Natural killer cell (primary cell): Measurements from ENCODE around the gene CYP3A7. TPM values are rescaled to one million over a fixed set of nuclear protein-coding genes. Genes with fewer than 3 reads are reported as not detected.

Experiments
- ATAC-seq, 3 donors: fragments of 150-1000 bp in 2 of 3; fragments of 200-7000 bp in 1 of 3; cut with Tn5 transposase; 1 replicate in 1 of 3; 2 replicates in 2 of 3; pipeline ENCODE4 v1.10.0; 2021; ENCODE audit warnings: mild to moderate bottlenecking in 2 of 3, moderate library complexity in 2 of 3
- DNase-seq, 2 donors: peaks; one replicate each; pipeline versions ENCODE4 v3.0.0 to v3.0.0-alpha.2; 2013 to 2021; ENCODE audit warnings: mixed read lengths in 1 of 2
- H3K27ac ChIP-seq: one replicate; pipeline ENCODE4 v1.5.1; 2013; ENCODE audit warnings: mild to moderate bottlenecking, low read length
- H3K27me3 ChIP-seq: one replicate; pipeline ENCODE4 v1.6.1; 2013; ENCODE audit warnings: low read length; ENCODE audit not compliant: control insufficient read depth, insufficient read depth
- H3K36me3 ChIP-seq: one replicate; pipeline ENCODE4 v1.6.1; 2013; ENCODE audit warnings: low read length; ENCODE audit not compliant: control insufficient read depth, insufficient read depth
- H3K4me1 ChIP-seq: one replicate; pipeline ENCODE4 v1.6.1; 2013; ENCODE audit warnings: low read length; ENCODE audit not compliant: control insufficient read depth, insufficient read depth
- H3K4me3 ChIP-seq: one replicate; pipeline ENCODE4 v1.5.1; 2013; ENCODE audit warnings: low read length
- H3K9me3 ChIP-seq: one replicate; pipeline ENCODE4 v1.6.1; 2013; ENCODE audit warnings: low read length; ENCODE audit not compliant: control insufficient read depth, insufficient read depth
- H3K27ac Mint-ChIP-seq, 2 donors: one replicate each; pipeline ENCODE4 v1.8.0; 2022; ENCODE audit warnings: mild to moderate bottlenecking in 2 of 2, mixed read lengths in 2 of 2, moderate library complexity in 1 of 2
- H3K27me3 Mint-ChIP-seq, 2 donors: one replicate each; pipeline ENCODE4 v1.8.0; 2022; ENCODE audit warnings: low read depth in 2 of 2, mixed read lengths in 2 of 2
- H3K36me3 Mint-ChIP-seq: one replicate; pipeline ENCODE4 v1.8.0; 2022; ENCODE audit warnings: mixed read lengths
- H3K4me1 Mint-ChIP-seq, 2 donors: one replicate each; pipeline ENCODE4 v1.8.0; 2022; ENCODE audit warnings: mixed read lengths in 2 of 2
- H3K4me3 Mint-ChIP-seq: one replicate; pipeline ENCODE4 v1.8.0; 2022; ENCODE audit warnings: mild to moderate bottlenecking, moderate library complexity, mixed read lengths
- H3K9me3 Mint-ChIP-seq, 2 donors: one replicate each; pipeline ENCODE4 v1.8.0; 2022; ENCODE audit warnings: mixed read lengths in 2 of 2
- WGBS: methylation state at CpG from one replicate; pipeline ENCODE4 v1.1.7; 2013; ENCODE audit warnings: missing lambda C conversion rate; ENCODE audit not compliant: insufficient coverage; 5-methylcytosine and 5-hydroxymethylcytosine counted together
- intact Hi-C: fragments of 100-400 bp; cut with micrococcal nuclease; formaldehyde crosslinking; loops from one replicate; pipeline ENCODE4 v1.14.2; 2022
- total RNA-seq, 4 donors: library from RNA; stranded (reverse); fragments of 120-200 nt in 1 of 4; gene quantifications; one replicate each; pipeline versions ENCODE4 v1.2.3 to v1.2.4, GENCODE V29; 2013 to 2022
- TF ChIP-seq, protein P1 (sequence below): fragments of 200-600 bp; IDR thresholded peaks from one replicate; pipeline ENCODE4 v1.8.0; 2022; ENCODE audit warnings: antibody characterized with exemption

CYP3A7 gene
- total RNA-seq, 3 donors from 2014 or later (not counting 1 experiment from before 2014, with no cell fraction given), result not detected

DNA sequence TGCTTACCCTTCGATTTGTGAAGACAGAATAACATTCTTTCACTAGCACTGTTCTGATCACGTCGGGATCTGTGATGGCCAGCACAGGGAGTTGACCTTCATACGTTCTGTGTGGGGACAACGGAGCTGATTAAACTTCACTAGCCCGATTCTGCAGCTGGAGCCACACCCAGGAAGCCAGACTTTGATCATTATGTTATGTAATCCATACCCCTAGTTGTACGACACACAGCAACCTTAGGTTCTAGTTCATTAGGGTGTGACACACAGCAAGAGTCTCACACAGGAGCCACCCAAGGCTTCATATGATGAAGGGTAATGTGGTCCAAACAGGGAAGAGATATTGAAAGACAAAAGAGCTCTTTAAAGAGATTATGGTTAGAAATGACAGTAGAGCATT lies 62.4 kb downstream of the CYP3A7 start:
- no peaks in the 10 kb centered on the region for H3K9me3 ChIP-seq
- Mint-ChIP-seq H3K9me3 (no peaks in the 10 kb centered on the region), H3K27ac (no peak overlapping the region), H3K36me3 (no peaks in the 10 kb centered on the region), H3K4me1 (peaks cover 0 to 6% of the 10 kb centered on the region in 2 donors), H3K4me3 (no peak overlapping the region), H3K27me3 (no peaks in the 10 kb centered on the region)
- intact Hi-C loops, result no loop called here
- H3K4me1 ChIP-seq, result no peaks in the 10 kb centered on the region
- TF ChIP-seq, protein P1, sequence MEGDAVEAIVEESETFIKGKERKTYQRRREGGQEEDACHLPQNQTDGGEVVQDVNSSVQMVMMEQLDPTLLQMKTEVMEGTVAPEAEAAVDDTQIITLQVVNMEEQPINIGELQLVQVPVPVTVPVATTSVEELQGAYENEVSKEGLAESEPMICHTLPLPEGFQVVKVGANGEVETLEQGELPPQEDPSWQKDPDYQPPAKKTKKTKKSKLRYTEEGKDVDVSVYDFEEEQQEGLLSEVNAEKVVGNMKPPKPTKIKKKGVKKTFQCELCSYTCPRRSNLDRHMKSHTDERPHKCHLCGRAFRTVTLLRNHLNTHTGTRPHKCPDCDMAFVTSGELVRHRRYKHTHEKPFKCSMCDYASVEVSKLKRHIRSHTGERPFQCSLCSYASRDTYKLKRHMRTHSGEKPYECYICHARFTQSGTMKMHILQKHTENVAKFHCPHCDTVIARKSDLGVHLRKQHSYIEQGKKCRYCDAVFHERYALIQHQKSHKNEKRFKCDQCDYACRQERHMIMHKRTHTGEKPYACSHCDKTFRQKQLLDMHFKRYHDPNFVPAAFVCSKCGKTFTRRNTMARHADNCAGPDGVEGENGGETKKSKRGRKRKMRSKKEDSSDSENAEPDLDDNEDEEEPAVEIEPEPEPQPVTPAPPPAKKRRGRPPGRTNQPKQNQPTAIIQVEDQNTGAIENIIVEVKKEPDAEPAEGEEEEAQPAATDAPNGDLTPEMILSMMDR, result no peak
- H3K27ac ChIP-seq, result no peak overlapping the region
- 98% methylated on average over 7 of the region's 7 CpGs for WGBS
- ATAC-seq, result no peak
- no peaks in the 10 kb centered on the region for H3K27me3 ChIP-seq
- no peaks in the 10 kb centered on the region for H3K36me3 ChIP-seq
- no peak overlapping the region for H3K4me3 ChIP-seq
- no peak for DNase-seq

DNA sequence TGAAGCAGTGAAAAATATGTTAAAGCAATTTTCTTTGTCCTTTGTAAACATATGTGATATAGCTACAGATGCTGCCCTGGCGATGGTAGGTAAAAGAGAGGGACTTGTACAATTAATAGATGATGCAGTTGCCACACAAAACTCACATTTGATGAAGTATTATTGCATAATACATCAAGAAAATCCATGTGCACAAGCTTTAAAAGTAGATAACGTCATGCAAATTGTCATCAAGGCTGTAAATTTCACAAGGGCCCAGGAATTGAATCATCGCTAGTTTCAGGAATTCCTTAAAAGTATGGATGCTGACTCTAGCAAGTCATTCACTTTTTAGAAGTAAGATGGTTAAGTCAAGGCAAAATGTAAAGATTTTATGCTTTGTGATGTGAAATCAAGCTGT lies 65.2 kb downstream of the CYP3A7 start:
- no peaks in the 10 kb centered on the region for H3K27me3 Mint-ChIP-seq
- intact Hi-C loops, result no loop called here
- no peaks in the 10 kb centered on the region for H3K36me3 Mint-ChIP-seq
- TF ChIP-seq, protein P1, result no peak
- ATAC-seq (no peak), DNase-seq (no peak)
- no peak overlapping the region for H3K4me3 Mint-ChIP-seq
- H3K4me1 ChIP-seq, result no peaks in the 10 kb centered on the region
- no peaks in the 10 kb centered on the region for H3K9me3 ChIP-seq
- no peak overlapping the region for H3K27ac ChIP-seq
- no peak overlapping the region for H3K4me3 ChIP-seq
- H3K4me1 Mint-ChIP-seq, result no peaks in the 10 kb centered on the region
- H3K36me3 ChIP-seq, result no peaks in the 10 kb centered on the region
- no peaks in the 10 kb centered on the region for H3K9me3 Mint-ChIP-seq
- no peak overlapping the region for H3K27ac Mint-ChIP-seq
- WGBS, result 96% methylated on average over 3 of the region's 3 CpGs
- H3K27me3 ChIP-seq, result no peaks in the 10 kb centered on the region

DNA sequence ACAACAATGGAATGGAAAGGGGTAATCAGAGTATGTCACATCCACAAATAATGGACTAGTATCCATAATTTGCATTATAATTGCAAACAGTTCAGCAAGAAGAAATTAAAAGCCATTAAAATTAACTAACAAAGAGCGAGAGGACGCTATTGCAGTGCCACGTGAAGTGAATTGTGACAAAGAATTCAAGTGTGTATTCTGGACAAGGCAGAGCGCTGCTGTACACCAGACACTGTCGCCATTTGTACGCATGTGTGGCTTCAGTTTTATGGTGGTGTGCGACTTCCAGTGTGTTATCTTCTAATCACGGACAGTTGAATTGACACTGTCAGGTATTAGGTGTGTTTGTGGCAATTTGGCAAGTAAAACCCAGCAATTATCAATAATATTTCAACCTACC lies 66.5 kb downstream of the CYP3A7 start:
- DNase-seq, result no peak
- Mint-ChIP-seq H3K4me1 (no peaks in the 10 kb centered on the region), H3K36me3 (peaks cover 8% of the 10 kb centered on the region), H3K4me3 (no peak overlapping the region), H3K27me3 (no peaks in the 10 kb centered on the region), H3K9me3 (no peaks in the 10 kb centered on the region), H3K27ac (no peak overlapping the region)
- Histone ChIP-seq H3K36me3 (no peaks in the 10 kb centered on the region), H3K9me3 (no peaks in the 10 kb centered on the region), H3K4me3 (no peak overlapping the region), H3K27me3 (no peaks in the 10 kb centered on the region), H3K4me1 (no peaks in the 10 kb centered on the region), H3K27ac (no peak overlapping the region)
- 95% methylated on average over 7 of the region's 8 CpGs for WGBS
- ATAC-seq, result no peak
- intact Hi-C loops, result no loop called here
- TF ChIP-seq, protein P1, result no peak

DNA sequence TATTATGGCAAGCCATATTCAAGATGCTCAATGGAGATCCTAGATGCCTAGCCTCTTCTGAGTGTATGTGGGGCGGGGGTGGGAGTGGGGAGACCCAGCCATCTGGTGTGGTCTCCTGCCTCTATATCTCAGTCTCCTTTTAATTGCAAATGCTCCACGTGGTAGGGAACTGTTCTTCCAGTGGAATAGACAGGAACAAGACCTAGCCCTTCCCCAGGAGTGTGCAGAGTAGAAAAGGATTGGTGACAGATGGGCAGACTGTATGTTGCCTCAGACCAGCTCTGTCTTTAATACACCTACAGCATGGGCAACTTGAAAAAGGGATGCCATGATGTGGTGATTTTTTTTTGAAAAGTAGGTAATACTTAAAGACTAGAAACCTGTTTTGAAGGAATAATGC lies 67.8 kb downstream of the CYP3A7 start:
- Histone ChIP-seq H3K9me3 (no peaks in the 10 kb centered on the region), H3K36me3 (no peaks in the 10 kb centered on the region), H3K4me1 (no peaks in the 10 kb centered on the region), H3K27ac (no peak overlapping the region), H3K4me3 (no peak overlapping the region), H3K27me3 (no peaks in the 10 kb centered on the region)
- Mint-ChIP-seq H3K9me3 (no peaks in the 10 kb centered on the region), H3K4me3 (no peak overlapping the region), H3K27me3 (no peaks in the 10 kb centered on the region), H3K36me3 (peaks cover 14% of the 10 kb centered on the region), H3K27ac (no peak overlapping the region), H3K4me1 (no peaks in the 10 kb centered on the region)
- WGBS, result 85% methylated on average over 2 of the region's 2 CpGs
- DNase-seq (no peak), ATAC-seq (no peak)
- intact Hi-C loops, result no loop called here
- TF ChIP-seq, protein P1, result no peak
